Epithelial cell of esophagus (primary cell): ENCODE measurements around the gene SMPD3.

Experiments
- DNase-seq: peaks from one replicate; pipeline ENCODE4 v3.0.0; 2010; ENCODE audit warnings: low read depth
- H3K4me3 ChIP-seq: 2 replicates; pipeline ENCODE4 v1.5.1; 2011; ENCODE audit warnings: mild to moderate bottlenecking, low read length, control low read depth
- TF ChIP-seq, protein P1 (sequence below): IDR thresholded peaks from 2 replicates; pipeline ENCODE4 v1.5.1; 2011; ENCODE audit warnings: low read depth, mild to moderate bottlenecking, low read length, control low read depth, inconsistent platforms; ENCODE audit not compliant: insufficient read depth; ENCODE audit errors: missing control alignments

SMPD3 gene

DNA sequence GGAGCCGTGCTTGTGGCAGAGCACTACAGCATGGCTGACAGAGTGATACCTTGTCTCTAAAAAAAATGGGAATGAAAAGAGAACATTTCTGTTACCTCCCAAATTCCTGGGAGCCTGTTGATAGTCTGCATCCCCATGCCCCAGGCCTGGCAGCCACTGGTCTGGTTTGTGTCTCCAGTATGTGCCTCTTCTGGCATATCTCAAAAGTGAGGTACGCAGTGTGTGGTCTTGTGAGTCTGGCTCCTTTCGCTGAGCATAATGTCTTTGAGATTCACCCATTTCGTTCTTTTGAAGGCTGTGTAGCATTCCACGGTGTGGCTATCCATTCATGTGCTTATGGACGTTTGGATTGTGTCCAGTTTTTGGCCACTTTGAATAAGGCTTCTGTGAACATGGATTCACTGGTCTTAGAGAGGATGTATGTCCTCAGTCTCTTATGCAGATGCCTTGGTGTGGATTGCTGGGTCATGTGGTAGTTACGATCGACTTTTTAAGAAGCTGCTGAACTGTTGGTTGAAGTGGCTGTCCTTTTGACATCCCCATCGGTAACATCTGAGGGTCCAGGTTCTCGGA is 98.4 kb downstream of the SMPD3 start:
- no peak overlapping the region for H3K4me3 ChIP-seq
- no peak for DNase-seq
- TF ChIP-seq, protein P1, sequence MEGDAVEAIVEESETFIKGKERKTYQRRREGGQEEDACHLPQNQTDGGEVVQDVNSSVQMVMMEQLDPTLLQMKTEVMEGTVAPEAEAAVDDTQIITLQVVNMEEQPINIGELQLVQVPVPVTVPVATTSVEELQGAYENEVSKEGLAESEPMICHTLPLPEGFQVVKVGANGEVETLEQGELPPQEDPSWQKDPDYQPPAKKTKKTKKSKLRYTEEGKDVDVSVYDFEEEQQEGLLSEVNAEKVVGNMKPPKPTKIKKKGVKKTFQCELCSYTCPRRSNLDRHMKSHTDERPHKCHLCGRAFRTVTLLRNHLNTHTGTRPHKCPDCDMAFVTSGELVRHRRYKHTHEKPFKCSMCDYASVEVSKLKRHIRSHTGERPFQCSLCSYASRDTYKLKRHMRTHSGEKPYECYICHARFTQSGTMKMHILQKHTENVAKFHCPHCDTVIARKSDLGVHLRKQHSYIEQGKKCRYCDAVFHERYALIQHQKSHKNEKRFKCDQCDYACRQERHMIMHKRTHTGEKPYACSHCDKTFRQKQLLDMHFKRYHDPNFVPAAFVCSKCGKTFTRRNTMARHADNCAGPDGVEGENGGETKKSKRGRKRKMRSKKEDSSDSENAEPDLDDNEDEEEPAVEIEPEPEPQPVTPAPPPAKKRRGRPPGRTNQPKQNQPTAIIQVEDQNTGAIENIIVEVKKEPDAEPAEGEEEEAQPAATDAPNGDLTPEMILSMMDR, result no peak

DNA sequence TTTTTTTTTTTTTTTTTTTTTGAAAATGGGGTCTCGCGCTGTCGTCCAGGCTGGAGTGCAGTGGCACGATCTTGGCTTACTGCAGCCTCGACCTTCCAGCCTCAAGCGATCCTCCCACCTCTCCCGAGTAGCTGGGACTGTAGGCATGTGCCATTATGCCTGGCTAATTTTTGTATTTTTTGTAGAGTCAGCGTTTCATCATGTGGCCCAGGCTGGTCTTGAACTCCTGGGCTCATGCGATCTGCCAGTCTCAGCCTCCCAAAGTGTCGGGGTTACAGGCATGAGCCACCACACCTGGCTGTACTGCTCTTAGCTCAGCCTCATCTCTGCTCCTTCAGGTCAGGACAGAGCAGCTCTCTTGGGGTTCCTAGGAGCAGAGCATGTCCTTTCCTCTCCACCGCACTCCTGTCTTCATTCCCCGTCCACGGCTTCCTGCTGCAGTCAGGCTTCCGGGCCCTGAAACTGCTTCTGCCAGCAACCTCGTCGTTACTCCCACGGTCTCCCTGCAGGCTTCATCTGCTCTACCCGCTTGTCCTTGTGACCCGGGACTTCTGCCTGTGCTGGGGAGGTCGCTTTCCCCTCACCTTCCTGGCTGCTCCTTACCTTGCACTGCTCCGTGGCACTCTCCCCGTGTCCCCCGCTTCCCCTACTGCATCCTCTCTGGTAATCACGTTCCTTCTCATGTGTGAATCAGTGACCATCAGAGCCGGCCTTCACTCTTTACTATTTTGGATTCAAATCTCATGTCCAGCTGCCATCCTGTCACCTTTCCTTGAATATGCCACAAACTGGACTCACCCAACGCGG is 99.5 kb downstream of the SMPD3 start:
- no peak for DNase-seq
- no peak overlapping the region for H3K4me3 ChIP-seq
- TF ChIP-seq, protein P1, result no peak

DNA sequence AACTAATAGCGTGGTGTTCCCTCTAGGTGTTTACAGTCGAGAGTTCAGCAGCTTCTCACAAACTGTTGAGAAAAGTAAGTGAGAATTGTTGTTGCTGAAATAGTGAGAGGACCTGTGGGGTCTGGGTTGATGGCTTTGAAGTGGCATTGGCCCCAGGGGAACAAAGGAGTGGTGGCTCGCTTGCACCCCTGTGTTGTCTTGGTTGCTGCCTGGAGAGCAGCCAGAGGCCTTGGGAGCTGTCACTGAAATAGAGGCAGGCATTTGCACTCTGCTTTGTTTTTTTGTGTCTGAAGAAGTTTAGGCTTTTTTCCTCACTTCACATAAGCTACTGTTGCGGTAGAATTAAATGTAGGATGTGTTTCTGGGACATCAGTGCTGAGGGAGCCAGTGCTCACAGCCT is 100.7 kb downstream of the SMPD3 start:
- no peak for DNase-seq
- TF ChIP-seq, protein P1, result no peak
- no peak overlapping the region for H3K4me3 ChIP-seq

DNA sequence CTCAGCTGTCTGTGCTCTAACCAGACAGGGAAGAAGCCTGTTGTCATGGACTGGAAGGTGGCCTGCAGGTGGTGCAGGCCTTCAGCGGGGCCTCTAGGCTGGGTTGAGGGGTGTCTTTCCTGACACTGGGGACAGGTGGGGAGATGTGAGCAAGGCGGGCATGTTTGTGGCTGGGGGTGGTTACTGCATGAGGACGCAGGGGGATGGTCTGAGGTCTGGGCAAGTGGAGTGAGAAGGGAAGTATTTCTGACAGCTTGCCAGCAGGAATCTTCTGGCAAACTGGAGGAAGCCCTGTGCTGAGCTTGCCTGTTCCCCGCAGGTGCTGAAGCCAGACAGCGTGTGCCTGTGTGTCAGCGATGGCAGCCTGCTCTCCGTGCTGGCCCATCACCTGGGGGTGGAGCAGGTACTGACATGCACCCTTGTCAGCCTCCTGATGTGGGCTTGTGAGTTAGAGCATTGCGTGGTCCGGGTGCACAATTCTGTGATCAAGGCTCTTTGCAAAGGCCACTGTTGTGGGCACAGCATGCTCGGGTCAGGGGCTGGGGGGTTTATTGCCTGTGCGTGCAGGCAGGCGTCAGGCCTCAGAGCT is 101.3 kb downstream of the SMPD3 start:
- TF ChIP-seq, protein P1, result no peak
- no peak for DNase-seq
- no peak overlapping the region for H3K4me3 ChIP-seq

DNA sequence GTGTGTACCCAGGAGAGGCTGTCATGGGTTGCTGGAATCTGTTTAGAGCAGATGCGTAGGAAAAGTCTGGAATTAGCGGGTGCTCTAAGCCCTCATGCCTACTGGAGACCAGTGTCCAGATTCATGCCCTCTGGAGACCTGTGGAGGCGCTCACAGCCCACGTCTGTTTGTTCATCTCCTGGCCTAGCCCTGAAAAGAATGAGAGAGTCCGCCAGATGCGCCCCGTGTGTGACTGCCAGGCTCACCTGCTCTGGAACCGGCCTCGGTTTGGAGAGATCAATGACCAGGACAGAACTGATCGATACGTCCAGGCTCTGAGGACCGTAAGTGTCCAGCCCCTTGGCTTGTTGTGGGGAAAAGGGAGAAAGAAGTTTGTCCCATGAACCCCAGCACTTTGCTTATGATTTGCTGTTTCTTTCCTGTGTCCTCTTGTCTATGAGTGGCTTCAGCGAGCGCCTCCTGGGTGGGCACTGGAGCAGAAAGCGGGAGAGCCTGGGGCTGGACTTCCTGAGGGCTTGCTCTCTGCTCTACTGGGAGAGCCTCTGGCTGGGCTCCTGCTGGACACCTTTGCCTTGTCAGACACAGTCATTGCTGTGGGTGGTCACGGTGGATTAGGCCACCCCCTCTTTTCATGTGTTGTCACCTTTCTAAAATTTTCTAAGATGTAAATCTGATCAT is 102.2 kb downstream of the SMPD3 start:
- no peak overlapping the region for H3K4me3 ChIP-seq
- TF ChIP-seq, protein P1, result no peak
- no peak for DNase-seq

DNA sequence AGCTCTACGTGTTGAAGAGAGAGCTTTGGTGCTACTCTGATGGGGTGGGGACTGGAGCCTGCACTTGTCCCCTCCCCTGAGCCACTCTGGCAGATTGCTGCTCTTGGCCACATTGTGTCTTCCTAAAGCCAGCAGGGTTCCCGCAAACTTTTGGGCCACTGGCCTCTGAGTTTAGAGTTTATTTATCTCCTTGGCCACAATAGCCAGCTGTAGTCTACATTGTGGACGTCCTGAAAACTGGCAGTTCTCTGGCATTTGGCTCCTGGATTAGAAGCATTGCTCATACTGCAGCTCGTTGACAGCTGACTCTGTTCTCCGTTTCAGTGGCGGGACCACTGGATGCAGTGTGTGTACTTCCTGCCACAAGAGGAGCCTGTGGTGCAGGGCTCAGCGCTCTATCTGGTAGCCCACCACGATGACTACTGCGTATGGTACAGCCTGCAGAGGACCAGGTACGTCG is 102.9 kb downstream of the SMPD3 start:
- DNase-seq, result no peak
- TF ChIP-seq, protein P1, result no peak
- H3K4me3 ChIP-seq, result no peak overlapping the region
